H54 (cell line): ENCODE results near the gene PCDHGC5.

ENCODE experiments used
- DNase-seq: peaks from one replicate; pipeline ENCODE4 v3.0.0; 2011; ENCODE audit warnings: low spot score, mixed read lengths; ENCODE audit not compliant: insufficient read length
- FAIRE-seq: peaks from 3 replicates; lab custom pipeline; 2011; peaks lifted over from hg19 to GRCh38; lab: Jason Lieb, UNC
- POLR2A ChIP-seq: IDR thresholded peaks from 2 replicates; pipeline ENCODE4 v1.6.1; 2011; ENCODE audit warnings: low read depth, mild to moderate bottlenecking, low read length

Gene PCDHGC5

DNA sequence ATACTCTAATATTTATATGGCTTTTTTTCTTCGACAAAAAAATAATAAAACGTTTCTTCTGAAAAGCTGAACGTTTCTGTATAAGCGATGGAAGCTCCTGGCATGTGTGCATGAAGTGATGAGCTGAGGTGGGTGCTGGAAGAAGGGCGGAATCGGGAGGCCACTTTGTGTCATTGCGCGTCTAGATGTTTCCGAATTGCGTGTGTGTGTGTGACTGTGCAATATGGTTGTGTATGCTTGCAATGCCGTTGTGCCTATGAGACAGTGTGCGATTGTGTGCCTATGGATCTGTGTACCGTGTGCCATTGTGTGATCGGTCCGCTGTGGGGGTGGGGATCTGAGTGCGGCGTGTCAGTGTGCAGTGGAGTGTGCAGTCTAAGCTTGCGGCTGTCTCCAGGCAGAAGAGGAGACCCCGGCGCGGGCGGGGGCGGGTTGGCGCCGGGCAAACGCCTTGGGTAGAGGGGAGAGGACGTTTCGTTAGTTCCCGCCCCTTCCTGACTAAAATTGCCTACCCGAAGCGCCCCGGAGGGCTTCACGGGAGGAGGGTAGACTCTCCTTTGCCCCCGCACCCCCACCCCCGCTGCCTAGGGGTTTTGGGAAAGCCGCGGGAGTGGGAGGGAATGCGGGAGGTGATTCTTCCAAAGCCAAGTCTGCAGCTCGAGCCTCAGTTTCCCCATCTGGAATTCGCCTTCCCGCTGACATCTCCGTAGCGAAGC is 24.2 kb downstream of the PCDHGC5 start:
- DNase-seq (no peak), FAIRE-seq (no peak)

DNA sequence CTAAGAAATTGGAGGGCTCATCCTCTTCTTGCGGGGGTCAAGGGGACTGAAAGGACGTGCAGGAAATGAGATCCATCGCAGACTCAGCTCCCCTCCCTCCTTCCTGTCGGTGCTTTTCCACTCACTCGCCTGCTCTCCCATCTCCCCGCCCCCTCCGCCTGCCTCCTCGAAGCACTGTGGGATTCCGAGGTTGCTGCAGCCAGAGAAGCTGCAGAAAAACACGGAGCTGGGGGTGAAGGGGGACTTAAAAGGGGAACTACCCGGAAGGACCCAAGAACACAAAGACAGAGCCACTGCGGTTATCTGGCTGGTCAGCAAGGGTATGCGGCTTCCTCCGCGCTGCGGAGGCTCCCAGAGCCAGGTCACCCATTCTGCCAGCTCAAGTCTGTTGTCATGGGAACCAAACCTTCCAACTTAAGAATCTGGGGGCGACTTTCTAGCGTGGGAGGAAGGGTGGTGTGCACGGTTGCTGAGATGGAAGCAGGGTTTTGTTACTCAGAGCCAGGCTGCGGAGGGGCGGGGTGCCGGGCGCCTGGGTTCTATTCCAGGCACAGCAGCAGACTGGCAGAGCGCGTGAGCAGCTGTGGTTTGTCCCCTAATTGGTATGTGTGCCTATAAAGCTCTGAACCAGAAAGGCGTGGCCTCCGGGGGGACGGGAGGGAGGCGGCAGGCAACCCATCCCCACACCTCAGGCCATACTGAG is 24.9 kb downstream of the PCDHGC5 start:
- FAIRE-seq (no peak), DNase-seq (peak; percentile 59)
- 0 out of 2 replicates have a peak, but pooled peaks have one; percentile 22 for TF ChIP-seq POLR2A

More for the DNA sequence above, 24.2 kb downstream of the PCDHGC5 start:
- TF ChIP-seq POLR2A, result no peak

DNA sequence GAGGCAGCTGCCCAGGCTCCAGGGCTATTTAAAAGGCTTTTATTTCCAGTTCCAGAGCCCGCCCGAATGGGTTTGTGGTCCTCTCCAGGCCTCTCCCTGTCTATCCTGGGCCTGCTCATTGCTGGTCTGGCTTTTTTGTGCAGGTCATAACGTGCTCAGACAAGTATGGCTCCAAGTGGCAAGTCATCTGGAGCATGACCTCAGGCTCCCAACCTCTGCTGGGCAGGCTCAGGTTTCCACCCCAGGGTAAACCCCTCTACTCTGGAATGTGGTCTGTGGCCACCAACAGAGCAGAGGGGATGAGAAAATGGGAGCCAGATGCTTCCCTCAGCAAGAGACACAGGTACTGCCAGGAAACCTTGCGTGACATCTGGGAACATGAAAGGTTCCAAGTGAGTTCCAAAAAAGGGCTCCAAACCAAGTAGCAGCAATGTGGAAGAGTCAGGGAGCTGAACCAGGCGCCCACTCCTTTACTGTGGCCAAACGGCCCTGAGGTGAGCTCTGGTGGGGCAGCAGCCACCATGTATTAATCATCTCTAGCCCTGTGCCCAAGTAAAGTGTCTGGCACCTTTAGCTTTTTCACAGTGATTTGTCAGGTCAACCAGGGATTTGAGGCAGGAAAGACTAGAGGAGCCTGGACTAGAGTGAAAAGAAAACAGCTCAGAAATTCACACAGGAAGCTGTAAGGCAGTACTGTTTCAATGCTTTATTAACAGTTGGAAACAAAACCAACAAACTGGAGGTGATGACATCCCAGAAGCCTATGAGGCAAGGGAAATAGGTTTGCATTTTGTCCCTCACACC is 25.7 kb downstream of the PCDHGC5 start:
- TF ChIP-seq POLR2A, result no peak; the same call in 1 of the 2 replicates
- no peak for DNase-seq
- FAIRE-seq, result no peak

DNA sequence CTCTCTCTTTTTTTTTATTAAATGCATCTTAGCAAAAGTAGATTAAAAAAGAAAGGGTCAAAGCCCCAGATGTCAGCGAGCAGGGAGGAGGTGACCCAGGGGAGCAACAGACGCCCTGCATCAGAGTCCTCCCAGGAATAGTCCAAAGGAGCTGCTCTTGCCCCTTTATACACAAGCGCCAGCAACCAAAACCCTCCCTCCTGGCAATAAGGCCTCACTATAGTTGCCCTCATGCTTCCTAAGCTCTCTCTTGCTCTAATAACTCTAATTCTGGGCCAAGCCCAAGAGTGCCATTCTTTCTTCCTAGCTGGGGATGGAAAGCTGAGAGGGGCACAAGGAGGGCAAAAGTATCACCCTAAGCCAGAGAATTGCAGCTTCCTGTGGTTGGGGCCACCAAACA is 26.3 kb downstream of the PCDHGC5 start:
- FAIRE-seq (no peak), DNase-seq (no peak)
- TF ChIP-seq POLR2A, result no peak

- TF ChIP-seq POLR2A, result no peak
- FAIRE-seq (no peak), DNase-seq (no peak)
Observed at GRCh38 chr5:141515946-141516671, 27.2 kb downstream of the PCDHGC5 start.

GRCh38 chr5:141516672-141517025 is 27.8 kb downstream of the PCDHGC5 start:
- DNase-seq (no peak), FAIRE-seq (no peak)
- TF ChIP-seq POLR2A, result no peak

DNA sequence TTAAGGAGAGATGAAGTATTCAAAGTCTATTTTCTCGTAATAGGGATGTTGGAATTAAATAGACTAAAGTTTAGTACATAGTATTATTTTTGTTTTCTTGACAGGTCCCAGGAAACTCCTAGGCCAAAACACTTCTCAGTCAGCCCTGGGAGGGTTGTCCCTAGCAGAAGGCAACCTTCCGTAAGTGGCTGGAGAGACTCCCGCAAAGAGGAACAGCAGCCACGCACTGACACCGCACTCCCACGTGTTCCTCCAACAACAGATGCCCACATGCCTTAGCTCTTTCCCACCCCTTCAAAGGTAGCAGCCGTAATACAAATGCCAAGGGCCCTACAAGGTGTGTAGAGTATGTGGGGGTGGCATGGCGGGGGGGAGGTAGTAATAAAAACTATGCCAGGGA is 28.4 kb downstream of the PCDHGC5 start:
- FAIRE-seq (no peak), DNase-seq (no peak)
- no peak for TF ChIP-seq POLR2A

- FAIRE-seq, result no peak
- DNase-seq, result no peak
- TF ChIP-seq POLR2A, result no peak
Observed at GRCh38 chr5:141517880-141518617, 29.2 kb downstream of the PCDHGC5 start.

- FAIRE-seq (no peak), DNase-seq (no peak)
- TF ChIP-seq POLR2A, result no peak
Observed at GRCh38 chr5:141518618-141519015, 29.7 kb downstream of the PCDHGC5 start.

DNA sequence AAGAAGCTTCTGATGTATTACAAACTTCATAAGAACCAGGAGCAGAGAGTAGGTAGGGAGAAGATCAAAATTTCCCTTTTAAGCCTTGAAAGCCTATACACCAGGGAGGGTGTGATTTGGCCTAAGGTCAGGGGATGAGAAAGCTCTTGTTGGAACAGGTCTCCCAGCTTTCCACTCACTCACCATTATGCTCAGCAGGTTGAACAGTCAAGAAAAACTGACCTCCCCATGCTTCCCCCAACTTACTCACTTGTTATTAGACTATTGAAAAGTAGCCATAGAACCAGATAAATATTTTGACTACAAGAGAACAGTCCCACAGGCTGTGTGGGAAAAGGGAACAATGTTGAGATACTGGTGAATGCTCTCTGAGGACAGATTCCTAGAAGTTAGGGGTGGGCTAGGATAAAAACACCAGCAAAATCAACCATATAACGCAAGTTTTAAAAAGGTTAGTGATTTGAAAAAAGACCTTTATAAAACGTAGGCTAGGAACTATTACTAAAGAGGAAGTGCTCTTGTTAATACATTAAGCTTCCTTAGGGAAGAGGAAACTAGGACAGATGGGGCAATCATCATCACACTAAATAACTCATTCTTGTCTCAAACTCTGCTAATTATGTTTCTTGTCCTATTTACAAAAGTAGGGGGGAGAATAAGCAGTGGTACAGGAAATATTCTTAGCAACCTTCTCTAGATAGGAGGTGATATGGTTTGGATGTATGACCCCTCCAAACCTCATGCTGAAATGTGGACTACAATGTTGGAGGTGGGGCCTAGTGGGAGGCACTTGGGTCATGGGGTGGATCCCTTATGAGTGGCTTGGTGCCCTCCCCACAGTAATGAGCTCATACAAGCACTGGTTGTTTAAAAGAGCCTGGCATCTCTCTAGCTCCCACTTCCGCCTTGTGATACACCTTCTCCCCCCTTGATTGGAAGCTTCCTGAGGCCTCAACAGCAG is 31.0 kb downstream of the PCDHGC5 start:
- no peak for TF ChIP-seq POLR2A
- no peak for FAIRE-seq
- no peak for DNase-seq

GRCh38 chr5:141521244-141521781 is 32.4 kb downstream of the PCDHGC5 start:
- no peak for TF ChIP-seq POLR2A
- DNase-seq (peak; percentile 73), FAIRE-seq (peak; percentile 88)

DNA sequence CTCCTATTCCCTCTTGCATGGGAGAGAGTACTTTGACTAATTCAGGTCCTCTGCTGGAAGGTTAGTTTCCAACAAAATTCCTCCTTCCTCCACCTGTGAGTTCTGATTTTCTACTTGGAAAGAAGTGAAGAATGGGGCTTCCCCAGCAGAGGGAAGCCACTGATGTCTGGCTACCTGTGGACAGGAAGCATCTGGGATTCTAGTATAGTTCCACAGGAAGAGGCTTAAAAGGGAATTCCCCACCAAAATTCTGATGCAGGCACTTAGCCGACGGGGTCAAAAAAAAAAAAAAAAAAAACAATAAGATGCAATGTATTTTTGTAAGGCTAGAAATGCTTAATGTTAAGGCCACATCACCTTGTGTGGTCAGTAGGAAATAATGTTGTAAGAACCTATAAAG is 33.4 kb downstream of the PCDHGC5 start:
- FAIRE-seq (no peak), DNase-seq (no peak)

More for the DNA sequence above, 33.4 kb downstream of the PCDHGC5 start:
- no peak for TF ChIP-seq POLR2A
